Neutrophil (primary cell): ENCODE results near the gene B3GALT4.
A peak's percentile ranks its signal among the peaks of the same experiment; 100 is the strongest.

ENCODE experiments used
- H3K27ac ChIP-seq: fragments of 200-600 bp; sonication (generic); 2 replicates; pipeline ENCODE4 v1.5.1; 2016; ENCODE audit warnings: mild to moderate bottlenecking, moderate library complexity
- H3K27me3 ChIP-seq: fragments of 200-600 bp; sonication (generic); 2 replicates; pipeline ENCODE4 v1.6.0; 2016; ENCODE audit warnings: mild to moderate bottlenecking
- H3K36me3 ChIP-seq: fragments of 200-600 bp; sonication (generic); 2 replicates; pipeline ENCODE4 v1.5.1; 2017
- H3K4me1 ChIP-seq, 2 experiments: fragments of 200-600 bp in 1 of 2; sonication (generic) in 1 of 2; 1 replicate in 1 of 2; 2 replicates in 1 of 2; pipeline versions ENCODE4 v1.5.1 to v1.6.1; 2013 to 2016; ENCODE audit warnings: low read depth in 1 of 2, low read length in 1 of 2, mild to moderate bottlenecking in 1 of 2, moderate library complexity in 1 of 2; ENCODE audit not compliant: control insufficient read depth in 1 of 2, insufficient read depth in 1 of 2
- H3K4me3 ChIP-seq, 2 experiments: fragments of 200-600 bp in 1 of 2; sonication (generic) in 1 of 2; 1 replicate in 1 of 2; 2 replicates in 1 of 2; pipeline ENCODE4 v1.5.1; 2013 to 2016; ENCODE audit warnings: low read depth in 1 of 2, low read length in 1 of 2, mild to moderate bottlenecking in 1 of 2, moderate library complexity in 1 of 2
- H3K9me3 ChIP-seq: fragments of 200-600 bp; sonication (generic); 2 replicates; pipeline ENCODE4 v1.5.1; 2016
- CTCF ChIP-seq: fragments of 200-600 bp; sonication (generic); IDR thresholded peaks from 2 replicates; pipeline ENCODE4 v1.5.1; 2016; ENCODE audit warnings: antibody characterized with exemption

B3GALT4 gene

GRCh38 chr6:33315793-33316602 is 39.1 kb downstream of the B3GALT4 start:
- TF ChIP-seq CTCF: no peak
- H3K9me3 ChIP-seq: no peaks in the 10 kb centered on the region
- peaks cover 42% of the 10 kb centered on the region for H3K36me3 ChIP-seq
- H3K27ac ChIP-seq: peak overlapping the region; percentile 100
- no peaks in the 10 kb centered on the region for H3K27me3 ChIP-seq
- no peak overlapping the region for H3K4me3 ChIP-seq
- peaks cover 76 to 79% of the 10 kb centered on the region in 2 experiments for H3K4me1 ChIP-seq

GRCh38 chr6:33316603-33317418 is 39.9 kb downstream of the B3GALT4 start:
- peaks cover 36% of the 10 kb centered on the region for H3K36me3 ChIP-seq
- peaks cover 76 to 79% of the 10 kb centered on the region in 2 experiments for H3K4me1 ChIP-seq
- H3K27ac ChIP-seq: peak overlapping the region; percentile 100
- no peak for TF ChIP-seq CTCF
- no peaks in the 10 kb centered on the region for H3K27me3 ChIP-seq
- peak overlapping the region; percentile 43 to 77 for H3K4me3 ChIP-seq
- H3K9me3 ChIP-seq: no peaks in the 10 kb centered on the region

GRCh38 chr6:33317419-33317668 is 40.4 kb downstream of the B3GALT4 start:
- no peak for TF ChIP-seq CTCF
- H3K4me3 ChIP-seq: peak overlapping the region; percentile 77 to 94
- no peaks in the 10 kb centered on the region for H3K9me3 ChIP-seq
- H3K36me3 ChIP-seq: peaks cover 32% of the 10 kb centered on the region
- H3K27me3 ChIP-seq: no peaks in the 10 kb centered on the region
- H3K27ac ChIP-seq: peak overlapping the region; percentile 100
- H3K4me1 ChIP-seq: peaks cover 76 to 79% of the 10 kb centered on the region in 2 experiments

- Histone ChIP-seq H3K36me3 (peaks cover 32% of the 10 kb centered on the region), H3K27ac (peak within 1 kb of the TSS; percentile 100), H3K9me3 (no peaks in the 10 kb centered on the region), H3K4me3 (peak within 1 kb of the TSS; percentile 77 to 94), H3K27me3 (no peaks in the 10 kb centered on the region), H3K4me1 (peaks cover 75 to 79% of the 10 kb centered on the region in 2 experiments)
- peak; percentile 39 for TF ChIP-seq CTCF
Observed at GRCh38 chr6:33317669-33318425, 40.9 kb downstream of the B3GALT4 start, which contains the start of gene ZBTB22. Gene ZBTB22, minus strand, starts transcription at chr6:33317744. Its CDS starts 828 bp downstream, at chr6:33316916.

- Histone ChIP-seq H3K27ac (peak overlapping the region; percentile 100), H3K36me3 (peaks cover 32% of the 10 kb centered on the region), H3K4me1 (peaks cover 80 to 86% of the 10 kb centered on the region in 2 experiments), H3K9me3 (no peaks in the 10 kb centered on the region), H3K27me3 (no peaks in the 10 kb centered on the region), H3K4me3 (peak overlapping the region; percentile 77 to 94)
- TF ChIP-seq CTCF: no peak
Observed at GRCh38 chr6:33318426-33319073, 41.6 kb downstream of the B3GALT4 start.
